Muscle of leg (tissue), 11 donors: Measurements from ENCODE around the gene SRMS. TPM values are rescaled to one million over a fixed set of nuclear protein-coding genes. Genes with fewer than 3 reads are reported as not detected.

Experiments used
- DNase-seq: peaks from one replicate; pipeline ENCODE4 v3.0.0; 2013
- H3K27ac ChIP-seq: one replicate; pipeline ENCODE4 v1.5.1; 2013; ENCODE audit warnings: mild to moderate bottlenecking, low read length, control low read depth
- H3K27me3 ChIP-seq: one replicate; pipeline ENCODE4 v1.6.1; 2013; ENCODE audit warnings: low read length; ENCODE audit not compliant: control insufficient read depth, insufficient read depth
- H3K36me3 ChIP-seq: one replicate; pipeline ENCODE4 v1.6.1; 2013; ENCODE audit warnings: low read length; ENCODE audit not compliant: control insufficient read depth, insufficient read depth
- H3K4me1 ChIP-seq: one replicate; pipeline ENCODE4 v1.6.1; 2013; ENCODE audit warnings: low read length; ENCODE audit not compliant: control insufficient read depth, insufficient read depth
- H3K4me3 ChIP-seq: one replicate; pipeline ENCODE4 v1.5.1; 2013; ENCODE audit warnings: low read length, control low read depth
- H3K9me3 ChIP-seq: replicated peaks from 2 replicates; pipeline ENCODE4 v1.6.1; 2013; ENCODE audit warnings: low read depth, low read length; ENCODE audit not compliant: control insufficient read depth
- WGBS: methylation state at CpG from one replicate; pipeline ENCODE4 v1.1.5; 2013; ENCODE audit warnings: missing lambda C conversion rate; ENCODE audit not compliant: insufficient coverage; 5-methylcytosine and 5-hydroxymethylcytosine counted together
- polyA plus RNA-seq, 8 donors: library from polyadenylated mRNA; unstranded; fragments of 120-200 nt; gene quantifications; one replicate each; pipeline versions ENCODE4 v1.2.1 to v1.2.3, GENCODE V29; 2013; ENCODE audit warnings: inconsistent platforms in 1 of 8, low replicate concordance in 1 of 8; ENCODE audit not compliant: insufficient read length in 8 of 8, insufficient read depth in 1 of 8
- total RNA-seq: library from RNA; stranded (reverse); fragments of 120-200 nt; gene quantifications from one replicate; pipeline ENCODE4 v1.2.4, GENCODE V29; 2013

The SRMS gene
- total and polyA plus RNA-seq, 9 donors, result not detected

- Histone ChIP-seq H3K27me3 (peaks cover 43% of the 10 kb centered on the region), H3K36me3 (no peaks in the 10 kb centered on the region), H3K4me1 (no peaks in the 10 kb centered on the region), H3K9me3 (no peaks in the 10 kb centered on the region), H3K27ac (no peak overlapping the region), H3K4me3 (no peak overlapping the region)
- 57% methylated on average over 27 of the region's 27 CpGs for WGBS
- DNase-seq, result no peak
Observed at GRCh38 chr20:63544241-63544957, 3.1 kb downstream of the SRMS start.

- H3K4me1 ChIP-seq, result no peaks in the 10 kb centered on the region
- DNase-seq, result no peak
- H3K4me3 ChIP-seq, result no peak overlapping the region
- 82% methylated on average over 4 of the region's 6 CpGs for WGBS
- no peaks in the 10 kb centered on the region for H3K9me3 ChIP-seq
- no peaks in the 10 kb centered on the region for H3K36me3 ChIP-seq
- no peak overlapping the region for H3K27ac ChIP-seq
- peaks cover 39% of the 10 kb centered on the region for H3K27me3 ChIP-seq
Observed at GRCh38 chr20:63543733-63544132, 3.8 kb downstream of the SRMS start.

GRCh38 chr20:63543131-63543530 is 4.4 kb downstream of the SRMS start:
- no peak for DNase-seq
- peaks cover 2% of the 10 kb centered on the region for H3K4me1 ChIP-seq
- no peaks in the 10 kb centered on the region for H3K36me3 ChIP-seq
- WGBS, result 73% methylated on average over 8 of the region's 10 CpGs
- H3K9me3 ChIP-seq, result no peaks in the 10 kb centered on the region
- no peak overlapping the region for H3K27ac ChIP-seq
- peaks cover 33% of the 10 kb centered on the region for H3K27me3 ChIP-seq
- H3K4me3 ChIP-seq, result no peak overlapping the region

GRCh38 chr20:63542696-63543095 is 4.9 kb downstream of the SRMS start:
- Histone ChIP-seq H3K27ac (no peak overlapping the region), H3K27me3 (peaks cover 29% of the 10 kb centered on the region), H3K36me3 (no peaks in the 10 kb centered on the region), H3K4me3 (no peak overlapping the region), H3K9me3 (no peaks in the 10 kb centered on the region), H3K4me1 (peaks cover 5% of the 10 kb centered on the region)
- WGBS, result 77% methylated on average over 10 of the region's 10 CpGs
- no peak for DNase-seq

GRCh38 chr20:63542031-63542559 is 5.5 kb downstream of the SRMS start:
- no peak overlapping the region for H3K27ac ChIP-seq
- DNase-seq, result no peak
- peaks cover 10% of the 10 kb centered on the region for H3K4me1 ChIP-seq
- H3K4me3 ChIP-seq, result no peak overlapping the region
- H3K9me3 ChIP-seq, result no peaks in the 10 kb centered on the region
- H3K36me3 ChIP-seq, result no peaks in the 10 kb centered on the region
- 82% methylated on average over 33 of the region's 36 CpGs for WGBS
- peaks cover 23% of the 10 kb centered on the region for H3K27me3 ChIP-seq

GRCh38 chr20:63541371-63541770 is 6.2 kb downstream of the SRMS start:
- 91% methylated on average over 27 of the region's 28 CpGs for WGBS
- Histone ChIP-seq H3K36me3 (no peaks in the 10 kb centered on the region), H3K4me3 (no peak overlapping the region), H3K9me3 (no peaks in the 10 kb centered on the region), H3K27ac (no peak overlapping the region), H3K27me3 (peaks cover 15% of the 10 kb centered on the region), H3K4me1 (peaks cover 14% of the 10 kb centered on the region)
- DNase-seq, result no peak

GRCh38 chr20:63540417-63541186 is 6.9 kb downstream of the SRMS start:
- H3K27ac ChIP-seq, result no peak overlapping the region
- 60% methylated on average over 48 of the region's 49 CpGs for WGBS

GRCh38 chr20:63539441-63540370 is 7.8 kb downstream of the SRMS start:
- H3K9me3 ChIP-seq, result no peaks in the 10 kb centered on the region
- no peak overlapping the region for H3K27ac ChIP-seq
- H3K36me3 ChIP-seq, result no peaks in the 10 kb centered on the region
- 85% methylated on average over 25 of the region's 29 CpGs for WGBS
- DNase-seq, result no peak
- H3K4me1 ChIP-seq, result peaks cover 21% of the 10 kb centered on the region
- peaks cover 12% of the 10 kb centered on the region for H3K27me3 ChIP-seq
- no peak overlapping the region for H3K4me3 ChIP-seq

More at GRCh38 chr20:63540417-63541186, 6.9 kb downstream of the SRMS start:
- Histone ChIP-seq H3K4me3 (no peak overlapping the region), H3K36me3 (no peaks in the 10 kb centered on the region), H3K27me3 (peaks cover 11% of the 10 kb centered on the region), H3K9me3 (no peaks in the 10 kb centered on the region), H3K4me1 (peaks cover 16% of the 10 kb centered on the region)
- DNase-seq, result no peak

GRCh38 chr20:63539092-63539430 is 8.5 kb downstream of the SRMS start:
- Histone ChIP-seq H3K27ac (no peak overlapping the region), H3K4me1 (peaks cover 25% of the 10 kb centered on the region)

More at GRCh38 chr20:63539092-63539430, 8.5 kb downstream of the SRMS start:
- no peak for DNase-seq
- Histone ChIP-seq H3K4me3 (no peak overlapping the region), H3K27me3 (peaks cover 16% of the 10 kb centered on the region), H3K36me3 (no peaks in the 10 kb centered on the region), H3K9me3 (no peaks in the 10 kb centered on the region)
- 64% methylated on average over 12 of the region's 12 CpGs for WGBS
